Activated CD4-positive, CD25-positive, alpha-beta regulatory T cell treated with anti-CD3 and anti-CD28 coated beads, Interleukin-2, amount 50 U/mL, for 24 hours (primary cell): ENCODE results near the gene CEP85L.
A peak's percentile ranks its signal among the peaks of the same experiment; 100 is the strongest.

ENCODE experiments used
- ATAC-seq, 2 donors: fragments of 150-1000 bp; cut with Tn5 transposase; one replicate each; pipeline ENCODE4 v1.10.0; 2021; ENCODE audit warnings: mild to moderate bottlenecking in 1 of 2, moderate library complexity in 1 of 2

CEP85L gene

DNA sequence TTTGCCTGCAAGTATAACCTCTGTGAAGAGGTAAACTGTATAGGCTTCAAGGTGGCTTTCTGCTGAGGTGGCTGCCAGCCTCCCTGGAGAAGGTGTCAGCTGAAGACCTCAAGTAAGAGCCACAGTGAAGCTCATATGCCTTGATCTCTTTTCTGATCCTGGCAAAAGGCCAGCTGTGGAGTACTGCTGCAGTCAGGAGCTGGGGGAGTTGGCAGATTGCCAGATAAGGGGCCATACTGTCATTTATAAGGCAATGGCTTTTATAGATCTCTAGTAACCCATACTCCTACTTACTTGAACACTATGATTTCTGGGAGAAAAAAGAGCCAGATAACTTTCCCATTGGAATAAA lies 8.8 kb upstream of the CEP85L start:
- ATAC-seq: peak; percentile 9 to 13

- ATAC-seq: peak; percentile 44 to 53
Observed at GRCh38 chr6:118659513-118660217, 8.3 kb upstream of the CEP85L start.

DNA sequence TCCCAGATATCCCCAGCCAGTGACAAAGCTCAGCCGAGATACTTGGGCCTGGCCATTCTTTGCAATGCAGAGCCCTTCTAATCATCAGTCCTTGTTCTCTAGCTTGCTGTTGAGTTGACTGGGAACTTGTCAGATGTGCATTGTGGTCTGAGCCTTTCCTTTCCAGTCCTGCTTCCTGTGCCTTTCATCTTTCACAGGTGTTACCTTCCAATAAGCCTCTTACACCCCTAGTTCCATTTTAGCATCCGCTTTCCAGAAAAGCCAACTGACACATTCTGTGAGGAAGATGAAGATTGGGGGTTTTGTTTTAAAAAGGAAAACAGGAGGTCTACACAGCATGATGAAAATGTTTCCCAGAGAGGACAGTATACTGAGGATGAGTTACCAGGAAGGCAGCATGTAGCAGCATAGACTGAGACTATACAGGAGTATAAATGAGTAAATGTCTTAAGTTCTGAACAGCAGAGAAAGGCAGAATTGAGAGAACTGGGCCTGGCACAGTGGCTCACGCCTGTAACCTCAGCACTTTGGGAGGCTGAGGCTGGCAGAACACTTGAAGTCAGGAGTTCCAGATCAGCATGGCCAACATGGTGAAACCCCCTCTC lies 5.6 kb upstream of the CEP85L start:
- peak; percentile 19 to 32 for ATAC-seq

GRCh38 chr6:118652051-118652615 lies 742 bp upstream of the CEP85L start:
- no peak for ATAC-seq

DNA sequence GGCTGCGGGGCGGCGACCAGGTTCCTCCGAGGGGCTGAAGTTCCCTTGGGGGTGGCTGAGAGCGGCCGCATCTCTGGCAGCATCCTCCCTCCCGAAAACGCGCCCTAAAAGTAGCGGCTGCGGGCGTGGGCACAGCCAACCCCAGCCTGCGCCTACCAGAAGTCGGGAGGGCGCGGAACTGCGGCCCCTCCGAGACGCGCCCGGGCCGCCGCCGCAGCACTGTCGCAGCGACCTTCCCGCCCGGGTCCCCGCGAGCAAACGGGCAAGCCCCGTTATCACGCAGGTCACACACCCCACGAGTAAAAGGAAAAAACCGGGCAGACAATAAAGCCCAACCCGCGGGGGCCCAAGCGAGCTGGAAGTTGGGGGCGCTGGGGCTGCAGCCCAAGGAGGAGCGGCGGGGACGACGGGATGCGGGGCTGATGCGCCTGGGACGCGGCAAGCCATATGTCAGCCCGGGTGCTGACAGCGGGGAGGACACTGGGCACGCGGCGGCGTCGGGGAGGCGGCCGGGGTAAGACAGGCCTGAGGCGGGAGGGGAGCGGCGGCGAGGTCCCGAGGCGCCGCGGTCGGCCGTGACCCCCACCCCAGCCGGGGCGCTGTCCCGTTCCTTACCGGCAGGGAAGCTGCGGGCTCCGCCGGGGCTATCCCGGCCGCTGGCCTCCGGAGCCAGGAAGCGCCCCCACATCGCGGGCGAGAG lies 659 bp downstream of the CEP85L start:
- peak; percentile 27 to 34 for ATAC-seq

DNA sequence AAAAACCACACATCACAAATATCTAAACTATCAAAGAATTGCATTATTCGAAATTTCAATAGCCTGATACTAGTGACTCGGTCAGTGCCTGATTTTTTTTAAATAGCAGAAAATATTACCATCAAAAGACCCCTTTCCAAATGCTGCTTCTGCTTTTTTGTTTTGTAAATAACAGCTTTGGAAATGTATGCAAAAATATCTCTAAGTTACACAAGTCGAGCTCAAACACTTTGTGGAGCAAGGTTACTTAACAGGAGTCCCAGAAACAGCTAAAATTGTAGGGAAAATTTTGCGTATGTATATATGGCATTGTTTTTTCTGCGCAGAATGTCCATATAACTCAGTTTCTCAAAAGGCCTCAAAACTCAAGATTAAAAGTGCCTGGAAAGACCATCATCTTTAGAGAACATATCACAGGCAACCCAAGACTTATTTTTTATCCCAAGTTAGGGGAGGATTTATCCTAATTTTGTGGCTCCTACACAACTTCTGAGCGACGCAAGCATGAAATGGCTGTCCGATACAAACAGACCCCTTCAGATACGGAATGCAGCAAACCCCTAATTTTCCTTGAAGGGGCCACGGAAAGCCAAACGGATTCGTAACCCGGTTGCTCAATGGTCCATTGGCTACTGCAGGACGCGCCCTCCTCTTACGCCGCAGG lies 1.3 kb downstream of the CEP85L start:
- ATAC-seq: no peak

DNA sequence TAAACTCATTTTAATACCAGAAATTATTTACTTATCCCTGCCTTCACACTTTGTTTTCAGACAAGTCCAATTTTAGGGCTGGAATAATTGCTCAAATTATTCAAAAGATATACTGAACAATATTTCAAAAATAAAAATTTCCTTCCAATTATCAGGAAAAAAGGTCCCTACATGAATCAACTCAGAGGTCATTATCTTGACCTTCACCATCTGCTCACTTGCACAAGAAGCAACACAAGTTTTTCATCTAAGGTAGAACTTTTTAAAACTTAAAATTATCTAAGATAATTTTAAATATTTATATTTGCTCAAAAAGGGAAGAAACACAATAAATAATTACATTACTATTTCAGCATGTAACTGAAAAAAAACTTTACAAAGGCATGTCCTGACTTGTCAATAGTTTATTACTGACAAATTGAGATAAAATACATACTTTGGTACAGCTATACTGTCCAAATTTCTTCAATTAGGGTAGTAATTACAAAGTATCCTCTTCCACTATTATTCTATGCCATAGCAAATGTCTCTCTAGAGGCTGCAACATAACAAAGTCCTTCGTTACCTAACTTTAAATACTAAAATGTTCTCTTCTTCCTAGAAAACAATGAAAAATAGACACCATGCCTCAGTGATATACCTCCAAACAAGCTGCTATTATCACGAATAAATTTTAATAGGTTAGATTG lies 2.4 kb downstream of the CEP85L start:
- ATAC-seq: no peak

DNA sequence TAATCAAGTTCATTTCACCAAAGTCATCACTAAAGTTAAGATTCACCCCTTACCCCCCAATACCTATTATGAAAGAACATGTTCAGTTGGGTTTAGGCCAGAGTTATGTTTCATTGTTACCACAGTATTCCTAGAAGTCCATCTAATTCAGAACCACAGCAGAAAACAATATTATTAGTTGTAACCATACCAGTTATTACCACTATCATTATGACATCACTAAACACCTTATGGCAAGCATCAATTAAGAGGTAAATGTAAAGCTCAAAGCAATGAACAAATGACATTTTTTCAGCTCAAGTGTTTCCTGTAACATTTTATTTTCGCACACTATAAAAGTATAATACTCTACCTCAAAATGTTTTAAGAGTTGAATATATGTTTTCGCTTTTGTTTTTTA lies 4.4 kb downstream of the CEP85L start:
- ATAC-seq: no peak

GRCh38 chr6:118645395-118645794 lies 6.0 kb downstream of the CEP85L start:
- ATAC-seq: no peak

GRCh38 chr6:118644007-118644406 lies 7.4 kb downstream of the CEP85L start:
- peak in 1 of 2 donors; percentile 24 for ATAC-seq

GRCh38 chr6:118641042-118641441 lies 10.3 kb downstream of the CEP85L start:
- ATAC-seq: no peak

GRCh38 chr6:118639054-118639964 lies 12.1 kb downstream of the CEP85L start:
- peak in 1 of 2 donors; percentile 46 for ATAC-seq

- no peak for ATAC-seq
Observed at GRCh38 chr6:118638288-118638687, 13.1 kb downstream of the CEP85L start.

DNA sequence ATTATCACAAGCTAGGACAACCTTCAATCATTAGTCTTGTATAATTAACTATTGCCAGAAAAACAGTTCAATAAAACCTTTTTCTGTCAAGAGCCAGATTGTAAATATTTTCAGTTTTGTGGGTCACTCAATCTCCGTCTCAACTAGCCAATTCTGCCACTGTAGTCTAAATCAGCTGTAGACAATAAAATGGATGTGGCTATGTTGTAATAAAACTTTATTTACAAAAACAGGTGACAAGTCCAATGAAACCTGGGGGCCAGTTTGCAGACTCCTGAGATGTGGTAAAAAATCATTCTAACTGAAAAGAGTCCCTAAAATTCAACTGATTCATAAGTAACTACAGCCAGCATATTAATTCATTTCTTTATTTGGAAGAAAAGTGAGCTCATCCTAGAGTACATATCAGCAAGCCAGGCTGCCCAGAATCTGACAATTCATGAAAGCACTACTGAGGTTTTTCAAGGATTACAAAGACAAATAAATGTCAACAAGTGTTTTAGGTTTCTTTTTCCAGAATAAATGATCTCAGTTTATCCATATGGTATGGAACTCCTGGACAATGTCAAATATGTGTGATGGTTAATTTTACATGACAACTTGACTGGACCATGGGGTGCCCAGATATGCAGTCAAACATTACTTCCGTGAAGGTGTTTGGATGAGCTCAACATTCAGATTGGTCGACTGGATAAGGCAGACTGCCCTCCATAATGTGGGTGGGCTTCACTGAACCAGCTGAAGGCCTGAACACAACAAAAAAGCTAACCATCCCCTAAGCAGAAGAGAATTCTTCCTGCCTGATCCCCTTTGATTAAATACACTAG lies 15.3 kb downstream of the CEP85L start:
- no peak for ATAC-seq

DNA sequence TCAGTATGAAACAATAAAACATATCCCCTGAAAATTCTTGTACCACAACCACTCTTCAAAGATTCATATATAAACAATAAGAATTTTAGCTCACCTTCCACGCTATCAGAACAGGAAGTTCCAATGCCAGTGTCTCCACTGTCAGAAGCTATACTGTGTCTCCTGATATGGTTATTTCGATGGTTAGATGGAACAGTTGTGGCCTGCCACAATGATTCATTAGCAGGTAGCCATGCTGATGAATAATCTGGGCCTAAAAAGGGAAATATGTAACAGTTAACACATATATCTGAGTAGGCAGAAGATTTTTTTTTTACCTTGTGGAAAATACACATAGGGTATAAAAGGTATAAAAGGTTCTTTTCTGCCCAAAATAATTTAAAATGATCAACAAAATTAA lies 19.0 kb downstream of the CEP85L start:
- peak; percentile 93 to 96 for ATAC-seq

DNA sequence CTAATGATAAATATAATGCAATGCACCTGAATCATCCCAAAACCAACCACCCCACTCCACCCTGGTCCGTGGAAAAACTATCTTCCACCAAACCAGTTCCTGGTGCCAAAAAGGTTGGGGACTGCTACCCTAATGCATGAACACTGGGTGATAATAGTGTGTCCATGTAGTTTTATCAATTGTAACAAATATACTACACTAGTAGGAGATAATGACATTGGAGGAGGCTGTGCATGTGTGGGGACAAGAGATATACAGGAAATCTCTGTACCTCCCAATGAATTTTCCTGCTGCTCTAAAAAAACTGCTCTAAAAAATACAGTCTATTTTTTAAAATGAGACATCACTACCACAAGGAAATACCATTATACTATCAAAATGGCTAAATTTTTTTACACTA lies 20.5 kb downstream of the CEP85L start:
- no peak for ATAC-seq

GRCh38 chr6:118630067-118630466 lies 21.3 kb downstream of the CEP85L start:
- ATAC-seq: no peak

GRCh38 chr6:118627724-118628123 lies 23.7 kb downstream of the CEP85L start:
- no peak for ATAC-seq

GRCh38 chr6:118625833-118626232 lies 25.6 kb downstream of the CEP85L start:
- no peak for ATAC-seq

- no peak for ATAC-seq
Observed at GRCh38 chr6:118621799-118622470, 29.5 kb downstream of the CEP85L start.
